GM12878 (cell line): ENCODE results near the gene CACNA1B. TPM values are rescaled to one million over a fixed set of nuclear protein-coding genes. Genes with fewer than 3 reads are reported as not detected.

Source experiments
- ATAC-seq: fragments of 200-7000 bp; cut with Tn5 transposase; 3 replicates; pipeline ENCODE4 v1.9.1; 2020; ENCODE audit warnings: mild to moderate bottlenecking, moderate library complexity
- BruUV-seq: library from RNA; stranded (reverse); fragments of 400-500 nt; replicated peaks from 2 replicates; lab custom pipeline; 2021; lab: Mats Ljungman, UMichigan
- CTCF ChIA-PET: fragments of 300-600 bp; sonication (Branson Sonifier 250); formaldehyde crosslinking; extraction: SDS; loops from one replicate; lab custom pipeline; 2021; ENCODE audit warnings: inconsistent platforms; lab: Yijun Ruan, JAX
- POLR2A ChIA-PET: fragments of 350-600 bp; formaldehyde crosslinking; extraction: SDS; loops from one replicate; lab custom pipeline; 2021; ENCODE audit warnings: inconsistent platforms; lab: Charles Lee
- RAD21 ChIA-PET: fragments of 300-600 bp; sonication (Branson Sonifier 250); formaldehyde crosslinking; loops from one replicate; lab custom pipeline; 2023; ENCODE audit warnings: antibody characterized with exemption; ENCODE audit not compliant: unreplicated experiment; lab: Charles Lee
- SMC1A ChIA-PET: fragments of 300-600 bp; sonication (Branson Sonifier 250); formaldehyde crosslinking; loops from one replicate; lab custom pipeline; 2023; ENCODE audit not compliant: unreplicated experiment, uncharacterized antibody; lab: Charles Lee
- DNase-seq: peaks from one replicate; pipeline ENCODE4 v3.0.0-alpha.2; 2011; ENCODE audit warnings: low read depth, low spot score
- FAIRE-seq: peaks from 3 replicates; lab custom pipeline; 2011; peaks lifted over from hg19 to GRCh38; lab: Jason Lieb, UNC
- H2AFZ ChIP-seq: 2 replicates; pipeline ENCODE4 v1.6.0; 2011; ENCODE audit warnings: low read depth, low read length, control low read depth; ENCODE audit not compliant: control insufficient read depth
- H3K27ac ChIP-seq: 2 replicates; pipeline ENCODE4 v1.5.1; 2011; ENCODE audit warnings: control low read depth; ENCODE audit not compliant: control insufficient read depth, insufficient read depth
- H3K27me3 ChIP-seq, 2 experiments: replicated peaks in 1 of 2; 2 replicates each; pipeline versions ENCODE4 v1.6.0 to v1.6.1; 2011; ENCODE audit warnings: low read length in 1 of 2; ENCODE audit not compliant: control insufficient read depth in 2 of 2, insufficient read depth in 2 of 2
- H3K36me3 ChIP-seq, 2 experiments: 2 replicates each; pipeline ENCODE4 v1.5.1; 2011; ENCODE audit warnings: low read length in 1 of 2; ENCODE audit not compliant: control insufficient read depth in 2 of 2, insufficient read depth in 2 of 2
- H3K4me1 ChIP-seq: 2 replicates; pipeline ENCODE4 v1.6.1; 2011; ENCODE audit warnings: mild to moderate bottlenecking, low read length, moderate library complexity, mixed read lengths; ENCODE audit not compliant: control insufficient read depth, insufficient read depth
- H3K4me2 ChIP-seq: 2 replicates; pipeline ENCODE4 v1.6.0; 2011; ENCODE audit warnings: control low read depth; ENCODE audit not compliant: control insufficient read depth, insufficient read depth
- H3K4me3 ChIP-seq: fragments of 200-600 bp; sonication (generic); 2 replicates; pipeline ENCODE4 v1.5.1; 2016
- H3K79me2 ChIP-seq: 2 replicates; pipeline ENCODE4 v1.6.0; 2011; ENCODE audit warnings: low read length; ENCODE audit not compliant: control insufficient read depth, insufficient read depth
- H3K9ac ChIP-seq: 2 replicates; pipeline ENCODE4 v1.8.0; 2011; ENCODE audit warnings: low read length, control low read depth, mixed read lengths; ENCODE audit not compliant: control insufficient read depth, insufficient read depth
- H3K9me3 ChIP-seq: replicated peaks from 3 replicates; pipeline ENCODE4 v1.5.1; 2011; ENCODE audit warnings: mild to moderate bottlenecking, low read length; ENCODE audit not compliant: control insufficient read depth, insufficient read depth
- H4K20me1 ChIP-seq: 2 replicates; pipeline ENCODE4 v1.6.0; 2011; ENCODE audit not compliant: control insufficient read depth, insufficient read depth
- POU2F2 ChIP-seq: IDR thresholded peaks from 3 replicates; pipeline ENCODE4 v1.6.1; 2011; ENCODE audit warnings: low read depth, mild to moderate bottlenecking, low read length, borderline replicate concordance
- SIX5 ChIP-seq: IDR thresholded peaks from 2 replicates; pipeline ENCODE4 v1.6.1; 2011; ENCODE audit warnings: mild to moderate bottlenecking, low read depth, low read length, moderate library complexity; ENCODE audit not compliant: severe bottlenecking
- TAF1 ChIP-seq: IDR thresholded peaks from 2 replicates; pipeline ENCODE4 v1.6.1; 2011; ENCODE audit warnings: mild to moderate bottlenecking, low read depth, low read length, borderline replicate concordance
- WGBS: methylation state at CpG from one replicate; pipeline ENCODE4 v1.1.6; 2016; ENCODE audit warnings: low lambda C conversion rate; ENCODE audit not compliant: insufficient replicate concordance, insufficient coverage; ENCODE audit errors: missing lambda C conversion rate; 5-methylcytosine and 5-hydroxymethylcytosine counted together
- in situ Hi-C: fragments of 300-500 bp; cut with MboI; formaldehyde crosslinking; loops from 9 replicates; pipeline ENCODE4 v1.14.3; 2018; ENCODE audit warnings: mixed read lengths
- intact Hi-C: fragments of 100-400 bp; cut with micrococcal nuclease; formaldehyde crosslinking; loops from one replicate; pipeline ENCODE4 v1.14.2; 2022; ENCODE audit not compliant: unreplicated experiment
- polyA plus RNA-seq, 11 experiments: library from polyadenylated mRNA; depleted of rRNA in 4 of 11; unstranded in 6 of 11; stranded (reverse) in 5 of 11; fragments of >200 nt; fragmentation: Nextera tagmentation in 4 of 11; fragmentation: Illumina TruSeq in 1 of 11; extraction: Ambion mirVana in 4 of 11; extraction: Trizol in 1 of 11; gene quantifications; 1 replicate in 1 of 11; 2 replicates in 10 of 11; pipeline versions ENCODE4 v1.2.1 to v1.2.3, GENCODE V29; 2011 to 2016; ENCODE audit warnings: inconsistent platforms in 2 of 11, missing spikeins in 2 of 11, low read depth in 1 of 11
- total RNA-seq, 4 experiments: library from RNA; depleted of rRNA in 3 of 4; stranded (reverse); fragments of >200 nt in 3 of 4; fragmentation: Illumina TruSeq in 1 of 4; extraction: Trizol in 1 of 4; gene quantifications; 2 replicates each; pipeline versions ENCODE4 v1.2.1 to v1.2.3, GENCODE V29; 2013 to 2021
- TF ChIP-seq, protein P1 (sequence below): fragments of 450-650 bp; IDR thresholded peaks from 2 replicates; pipeline ENCODE4 v1.6.1; 2018; ENCODE audit warnings: mild to moderate bottlenecking, low read depth, moderate library complexity; ENCODE audit not compliant: partially characterized antibody

Gene CACNA1B
- total and polyA plus RNA-seq, 10 of the 15 experiments (the other 5 are each of a cell fraction or from before 2014, with no cell fraction given): 0.01 to 0.03 (median 0.01) TPM; not detected in 7

DNA sequence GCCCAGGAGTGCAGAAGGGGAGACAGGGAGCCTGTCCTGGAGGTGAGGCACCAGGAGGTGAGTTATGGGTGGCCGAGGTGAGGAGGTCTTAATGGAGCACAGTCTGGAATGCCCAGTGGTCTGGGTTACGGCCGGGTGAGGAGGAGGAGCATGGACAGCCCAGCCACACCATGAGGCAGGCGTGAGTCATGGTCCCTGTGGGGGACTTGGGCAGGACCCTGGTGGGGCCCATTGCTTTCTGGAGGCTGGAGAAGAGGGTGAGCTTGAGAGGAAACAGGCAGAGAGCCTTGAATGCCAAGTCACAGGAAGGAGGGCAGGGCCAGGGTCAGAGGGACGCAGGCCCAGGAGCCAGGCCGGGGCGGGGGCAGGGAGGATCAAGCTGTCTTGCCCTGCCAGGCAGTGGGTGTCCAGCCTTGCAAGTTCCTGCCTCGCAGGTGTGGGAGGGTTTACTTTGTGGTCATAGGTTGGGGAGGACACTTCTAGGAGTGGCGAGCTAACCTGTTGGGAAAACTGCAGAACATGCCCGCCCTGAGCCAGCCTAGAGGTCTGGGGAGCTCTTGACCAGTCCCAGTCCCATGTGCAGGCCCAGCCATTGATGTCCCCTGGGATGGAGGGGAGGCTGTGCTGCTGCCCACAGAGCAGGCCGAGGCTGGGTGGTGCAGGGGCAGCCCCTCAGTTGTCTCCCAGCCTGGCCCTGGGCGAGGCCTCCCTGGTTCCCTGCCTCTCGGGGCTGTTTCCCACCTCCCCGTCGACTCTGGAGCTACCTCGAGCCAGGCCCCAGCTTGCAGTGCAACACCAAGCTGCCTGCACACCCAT, 2.8 kb downstream of the CACNA1B start:
- RAD21 ChIA-PET: interaction anchor here (1.2 kb wide), 1 partner anchor 208 kb away, joined by 3 read pairs; no protein-coding TSS in a partner anchor
- no peak for ATAC-seq
- Histone ChIP-seq H3K27me3 (no peaks in the 10 kb centered on the region; a peak in 2 of 4 replicates), H3K27ac (no peak overlapping the region), H3K4me3 (no peak overlapping the region), H4K20me1 (no peaks in the 10 kb centered on the region), H3K79me2 (no peaks in the 10 kb centered on the region), H3K36me3 (no peaks in the 10 kb centered on the region), H3K4me1 (no peaks in the 10 kb centered on the region), H2AFZ (no peak overlapping the region), H3K9me3 (no peaks in the 10 kb centered on the region; the same call in 2 of the 3 replicates), H3K4me2 (no peak overlapping the region), H3K9ac (no peak overlapping the region)
- CTCF ChIA-PET: no interaction called here
- SMC1A ChIA-PET: no interaction called here
- no peak for DNase-seq
- in situ Hi-C loops: no loop called here
- intact Hi-C loops: no loop called here
- BruUV-seq: no TSS peak
- 19% methylated on average over 16 of the region's 16 CpGs for WGBS
- no peak for FAIRE-seq
- TF ChIP-seq SIX5 (no peak), POU2F2 (no peak), TAF1 (no peak)
- TF ChIP-seq, protein P1, sequence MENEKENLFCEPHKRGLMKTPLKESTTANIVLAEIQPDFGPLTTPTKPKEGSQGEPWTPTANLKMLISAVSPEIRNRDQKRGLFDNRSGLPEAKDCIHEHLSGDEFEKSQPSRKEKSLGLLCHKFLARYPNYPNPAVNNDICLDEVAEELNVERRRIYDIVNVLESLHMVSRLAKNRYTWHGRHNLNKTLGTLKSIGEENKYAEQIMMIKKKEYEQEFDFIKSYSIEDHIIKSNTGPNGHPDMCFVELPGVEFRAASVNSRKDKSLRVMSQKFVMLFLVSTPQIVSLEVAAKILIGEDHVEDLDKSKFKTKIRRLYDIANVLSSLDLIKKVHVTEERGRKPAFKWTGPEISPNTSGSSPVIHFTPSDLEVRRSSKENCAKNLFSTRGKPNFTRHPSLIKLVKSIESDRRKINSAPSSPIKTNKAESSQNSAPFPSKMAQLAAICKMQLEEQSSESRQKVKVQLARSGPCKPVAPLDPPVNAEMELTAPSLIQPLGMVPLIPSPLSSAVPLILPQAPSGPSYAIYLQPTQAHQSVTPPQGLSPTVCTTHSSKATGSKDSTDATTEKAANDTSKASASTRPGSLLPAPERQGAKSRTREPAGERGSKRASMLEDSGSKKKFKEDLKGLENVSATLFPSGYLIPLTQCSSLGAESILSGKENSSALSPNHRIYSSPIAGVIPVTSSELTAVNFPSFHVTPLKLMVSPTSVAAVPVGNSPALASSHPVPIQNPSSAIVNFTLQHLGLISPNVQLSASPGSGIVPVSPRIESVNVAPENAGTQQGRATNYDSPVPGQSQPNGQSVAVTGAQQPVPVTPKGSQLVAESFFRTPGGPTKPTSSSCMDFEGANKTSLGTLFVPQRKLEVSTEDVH: no peak
- POLR2A ChIA-PET: no interaction called here
